Measurements from ENCODE around the gene KCNQ1. TPM values are rescaled to one million over a fixed set of nuclear protein-coding genes. Genes with fewer than 3 reads are reported as not detected.

KCNQ1 gene, protein sequence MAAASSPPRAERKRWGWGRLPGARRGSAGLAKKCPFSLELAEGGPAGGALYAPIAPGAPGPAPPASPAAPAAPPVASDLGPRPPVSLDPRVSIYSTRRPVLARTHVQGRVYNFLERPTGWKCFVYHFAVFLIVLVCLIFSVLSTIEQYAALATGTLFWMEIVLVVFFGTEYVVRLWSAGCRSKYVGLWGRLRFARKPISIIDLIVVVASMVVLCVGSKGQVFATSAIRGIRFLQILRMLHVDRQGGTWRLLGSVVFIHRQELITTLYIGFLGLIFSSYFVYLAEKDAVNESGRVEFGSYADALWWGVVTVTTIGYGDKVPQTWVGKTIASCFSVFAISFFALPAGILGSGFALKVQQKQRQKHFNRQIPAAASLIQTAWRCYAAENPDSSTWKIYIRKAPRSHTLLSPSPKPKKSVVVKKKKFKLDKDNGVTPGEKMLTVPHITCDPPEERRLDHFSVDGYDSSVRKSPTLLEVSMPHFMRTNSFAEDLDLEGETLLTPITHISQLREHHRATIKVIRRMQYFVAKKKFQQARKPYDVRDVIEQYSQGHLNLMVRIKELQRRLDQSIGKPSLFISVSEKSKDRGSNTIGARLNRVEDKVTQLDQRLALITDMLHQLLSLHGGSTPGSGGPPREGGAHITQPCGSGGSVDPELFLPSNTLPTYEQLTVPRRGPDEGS
- total RNA-seq (2021; ENCODE audit: unreplicated experiment): 10.7 TPM
- 8.5 and 10.8 TPM in 2 replicates for polyA plus RNA-seq (2012)
- Bru-seq, nascent RNA: percentile 44 among the genes with signal in this experiment
- percentile 31 among the genes with signal in this experiment for BruChase-seq, experiment 1, labeled RNA remaining after a 6-hour chase
- percentile 41 among the genes with signal in this experiment for BruChase-seq, experiment 2, labeled RNA remaining after a 2-hour chase
- long read RNA-seq, transcript KCNQ1-201 (16 exons, 3,246 nt): major isoform, 6 of 24 reads
- long read RNA-seq, partial matches to known transcripts: 11 of 24 reads
- long read RNA-seq, other reads (novel, unspliced or antisense): 7 of 24 reads

DNA sequence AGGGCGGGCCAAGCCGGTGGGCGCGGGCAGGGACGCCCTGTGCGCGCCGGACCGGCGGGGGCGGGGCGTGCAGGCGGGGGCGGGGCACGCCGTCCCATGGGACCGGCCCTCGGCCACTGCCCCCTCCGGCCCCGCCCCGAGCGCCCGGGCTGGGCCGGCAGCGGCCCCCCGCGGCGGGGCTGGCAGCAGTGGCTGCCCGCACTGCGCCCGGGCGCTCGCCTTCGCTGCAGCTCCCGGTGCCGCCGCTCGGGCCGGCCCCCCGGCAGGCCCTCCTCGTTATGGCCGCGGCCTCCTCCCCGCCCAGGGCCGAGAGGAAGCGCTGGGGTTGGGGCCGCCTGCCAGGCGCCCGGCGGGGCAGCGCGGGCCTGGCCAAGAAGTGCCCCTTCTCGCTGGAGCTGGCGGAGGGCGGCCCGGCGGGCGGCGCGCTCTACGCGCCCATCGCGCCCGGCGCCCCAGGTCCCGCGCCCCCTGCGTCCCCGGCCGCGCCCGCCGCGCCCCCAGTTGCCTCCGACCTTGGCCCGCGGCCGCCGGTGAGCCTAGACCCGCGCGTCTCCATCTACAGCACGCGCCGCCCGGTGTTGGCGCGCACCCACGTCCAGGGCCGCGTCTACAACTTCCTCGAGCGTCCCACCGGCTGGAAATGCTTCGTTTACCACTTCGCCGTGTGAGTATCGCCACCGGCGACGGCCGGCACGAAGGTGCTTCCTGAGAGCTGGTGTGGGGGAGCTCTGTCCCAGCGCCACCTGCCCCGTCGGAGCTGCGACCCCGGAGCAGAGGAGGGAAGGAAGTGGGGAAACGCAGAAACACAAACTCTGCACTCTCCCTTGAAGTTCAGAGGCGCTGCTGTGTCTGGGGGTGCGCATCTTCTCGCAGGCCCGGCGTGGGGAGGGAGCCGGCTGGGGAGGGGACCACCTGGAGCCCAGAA, at the start of gene KCNQ1:
Gene KCNQ1, plus strand, starts transcription at position 188 of the 925 bp plus-strand sequence. Its CDS starts 91 bp downstream, at position 279.
- TF ChIP-seq, protein P1, sequence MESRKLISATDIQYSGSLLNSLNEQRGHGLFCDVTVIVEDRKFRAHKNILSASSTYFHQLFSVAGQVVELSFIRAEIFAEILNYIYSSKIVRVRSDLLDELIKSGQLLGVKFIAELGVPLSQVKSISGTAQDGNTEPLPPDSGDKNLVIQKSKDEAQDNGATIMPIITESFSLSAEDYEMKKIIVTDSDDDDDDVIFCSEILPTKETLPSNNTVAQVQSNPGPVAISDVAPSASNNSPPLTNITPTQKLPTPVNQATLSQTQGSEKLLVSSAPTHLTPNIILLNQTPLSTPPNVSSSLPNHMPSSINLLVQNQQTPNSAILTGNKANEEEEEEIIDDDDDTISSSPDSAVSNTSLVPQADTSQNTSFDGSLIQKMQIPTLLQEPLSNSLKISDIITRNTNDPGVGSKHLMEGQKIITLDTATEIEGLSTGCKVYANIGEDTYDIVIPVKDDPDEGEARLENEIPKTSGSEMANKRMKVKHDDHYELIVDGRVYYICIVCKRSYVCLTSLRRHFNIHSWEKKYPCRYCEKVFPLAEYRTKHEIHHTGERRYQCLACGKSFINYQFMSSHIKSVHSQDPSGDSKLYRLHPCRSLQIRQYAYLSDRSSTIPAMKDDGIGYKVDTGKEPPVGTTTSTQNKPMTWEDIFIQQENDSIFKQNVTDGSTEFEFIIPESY (IDR thresholded peaks at IDR 0.05; ENCODE audit: extremely low read depth, insufficient replicate concordance, low read length): no peak
- peak; percentile 67 for TF ChIP-seq POLR2AphosphoS5 (IDR thresholded peaks at IDR 0.05; ENCODE audit: low read depth, low read length)
- TF ChIP-seq CEBPB (IDR thresholded peaks at IDR 0.05; ENCODE audit: low read depth): no peak
- TF ChIP-seq CBX3 (IDR thresholded peaks at IDR 0.05; ENCODE audit: low read depth): no peak
- TF ChIP-seq SRF (IDR thresholded peaks at IDR 0.05; ENCODE audit: low read depth): no peak
- no peak for TF ChIP-seq TCF7L2 (IDR thresholded peaks at IDR 0.05; ENCODE audit: borderline replicate concordance, extremely low read depth, insufficient read depth, insufficient read length)
- TF ChIP-seq, protein P2, sequence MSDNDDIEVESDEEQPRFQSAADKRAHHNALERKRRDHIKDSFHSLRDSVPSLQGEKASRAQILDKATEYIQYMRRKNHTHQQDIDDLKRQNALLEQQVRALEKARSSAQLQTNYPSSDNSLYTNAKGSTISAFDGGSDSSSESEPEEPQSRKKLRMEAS (IDR thresholded peaks at IDR 0.05): no peak
- TF ChIP-seq EZH2 (IDR thresholded peaks at IDR 0.05): no peak
- TF ChIP-seq, protein P3, sequence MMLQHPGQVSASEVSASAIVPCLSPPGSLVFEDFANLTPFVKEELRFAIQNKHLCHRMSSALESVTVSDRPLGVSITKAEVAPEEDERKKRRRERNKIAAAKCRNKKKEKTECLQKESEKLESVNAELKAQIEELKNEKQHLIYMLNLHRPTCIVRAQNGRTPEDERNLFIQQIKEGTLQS (IDR thresholded peaks at IDR 0.05): no peak
- TF ChIP-seq JUND (IDR thresholded peaks at IDR 0.05): no peak
- TF ChIP-seq YY1 (IDR thresholded peaks at IDR 0.05; ENCODE audit: extremely low read depth, insufficient replicate concordance, low read depth, low read length): peak; percentile 18
- no peak for TF ChIP-seq RAD21 (IDR thresholded peaks at IDR 0.05; ENCODE audit: low read depth)
- TF ChIP-seq, protein P4, sequence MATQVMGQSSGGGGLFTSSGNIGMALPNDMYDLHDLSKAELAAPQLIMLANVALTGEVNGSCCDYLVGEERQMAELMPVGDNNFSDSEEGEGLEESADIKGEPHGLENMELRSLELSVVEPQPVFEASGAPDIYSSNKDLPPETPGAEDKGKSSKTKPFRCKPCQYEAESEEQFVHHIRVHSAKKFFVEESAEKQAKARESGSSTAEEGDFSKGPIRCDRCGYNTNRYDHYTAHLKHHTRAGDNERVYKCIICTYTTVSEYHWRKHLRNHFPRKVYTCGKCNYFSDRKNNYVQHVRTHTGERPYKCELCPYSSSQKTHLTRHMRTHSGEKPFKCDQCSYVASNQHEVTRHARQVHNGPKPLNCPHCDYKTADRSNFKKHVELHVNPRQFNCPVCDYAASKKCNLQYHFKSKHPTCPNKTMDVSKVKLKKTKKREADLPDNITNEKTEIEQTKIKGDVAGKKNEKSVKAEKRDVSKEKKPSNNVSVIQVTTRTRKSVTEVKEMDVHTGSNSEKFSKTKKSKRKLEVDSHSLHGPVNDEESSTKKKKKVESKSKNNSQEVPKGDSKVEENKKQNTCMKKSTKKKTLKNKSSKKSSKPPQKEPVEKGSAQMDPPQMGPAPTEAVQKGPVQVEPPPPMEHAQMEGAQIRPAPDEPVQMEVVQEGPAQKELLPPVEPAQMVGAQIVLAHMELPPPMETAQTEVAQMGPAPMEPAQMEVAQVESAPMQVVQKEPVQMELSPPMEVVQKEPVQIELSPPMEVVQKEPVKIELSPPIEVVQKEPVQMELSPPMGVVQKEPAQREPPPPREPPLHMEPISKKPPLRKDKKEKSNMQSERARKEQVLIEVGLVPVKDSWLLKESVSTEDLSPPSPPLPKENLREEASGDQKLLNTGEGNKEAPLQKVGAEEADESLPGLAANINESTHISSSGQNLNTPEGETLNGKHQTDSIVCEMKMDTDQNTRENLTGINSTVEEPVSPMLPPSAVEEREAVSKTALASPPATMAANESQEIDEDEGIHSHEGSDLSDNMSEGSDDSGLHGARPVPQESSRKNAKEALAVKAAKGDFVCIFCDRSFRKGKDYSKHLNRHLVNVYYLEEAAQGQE (IDR thresholded peaks at IDR 0.05; ENCODE audit: low read depth): no peak
- TF ChIP-seq EGR1 (IDR thresholded peaks at IDR 0.05; ENCODE audit: low read depth): no peak
- TF ChIP-seq ZFX (IDR thresholded peaks at IDR 0.05): peak; percentile 71; the same call in 1 of the 2 replicates
- no peak for TF ChIP-seq POLR2A (IDR thresholded peaks at IDR 0.05; ENCODE audit: borderline replicate concordance, extremely low read depth, insufficient read depth, insufficient read length)
- TF ChIP-seq FOSL1 (IDR thresholded peaks at IDR 0.05; ENCODE audit: low read depth): no peak

More for the DNA sequence above, at the start of gene KCNQ1:
- Histone ChIP-seq H3K27me3 (ENCODE audit: insufficient read depth, low read length) (peaks cover 16% of the 10 kb centered on the region; the same call in 1 of the 2 replicates), H3K9ac (ENCODE audit: low read length) (peak within 1 kb of the TSS; percentile 59), H3K36me3 (ENCODE audit: control insufficient read depth in 1 of 2, insufficient read depth in 2 of 2, low read length in 2 of 2) (no peaks in the 10 kb centered on the region), H2AFZ (ENCODE audit: low read depth, low read length, poor library complexity, severe bottlenecking) (no peak within 1 kb of the TSS), H4K20me1 (ENCODE audit: insufficient read depth) (no peaks in the 10 kb centered on the region), H3K79me2 (ENCODE audit: insufficient read depth, low read length) (no peaks in the 10 kb centered on the region), H3K4me2 (ENCODE audit: low read length) (peak within 1 kb of the TSS; percentile 96), H3K9me3 (ENCODE audit: control insufficient read depth in 1 of 2, insufficient read depth in 1 of 2, low read depth in 1 of 2, low read length in 2 of 2) (no peaks in the 10 kb centered on the region), H3K4me3 (replicated peaks in 1 of 2; ENCODE audit: low read depth in 1 of 2, low read length in 2 of 2) (peak within 1 kb of the TSS; percentile 57 to 64), H3K27ac (ENCODE audit: low read depth, low read length) (peak within 1 kb of the TSS; percentile 24; the same call in 1 of the 2 replicates), H3K9me2 (ENCODE audit: insufficient read depth) (no peaks in the 10 kb centered on the region), H3K4me1 (ENCODE audit: control insufficient read depth in 1 of 2, insufficient read depth in 2 of 2, low read length in 2 of 2) (peaks cover 13 to 21% of the 10 kb centered on the region in 2 experiments)
- peak; percentile 24 for DNase-seq (ENCODE audit: low read depth, low spot score)
- ChIA-PET CTCF (no interaction called here), POLR2A (no interaction called here), RAD21 (ENCODE audit: low non-redundant PET in 1 of 2, low total read pairs in 2 of 2, uncharacterized antibody in 2 of 2, unreplicated experiment in 2 of 2) (no interaction called here)
- intact Hi-C loops (cut with micrococcal nuclease): no loop called here
- ATAC-seq: peak; percentile 93
- TSS peak; percentile 60 for BruUV-seq (replicated peaks)
